Motor neuron (in vitro differentiated cells): ENCODE measurements around the gene PRDM12. TPM values are rescaled to one million over a fixed set of nuclear protein-coding genes. Genes with fewer than 3 reads are reported as not detected.

Source experiments
- ATAC-seq, 8 experiments: fragments of 200-7000 bp; cut with Tn5 transposase; replicated peaks in 6 of 8; 2 replicates each; pipeline ENCODE4 v1.8.0; 2021; ENCODE audit warnings: mild to moderate bottlenecking in 8 of 8, moderate library complexity in 8 of 8
- H3K27ac ChIP-seq, 2 donors: fragments of 250-450 bp; sonication (Bioruptor Pico); 2 replicates each; pipeline ENCODE4 v1.9.0; 2021; ENCODE audit warnings: antibody characterized with exemption in 2 of 2, mild to moderate bottlenecking in 2 of 2, moderate library complexity in 1 of 2
- H3K4me1 ChIP-seq, 2 donors: fragments of 250-450 bp; sonication (Bioruptor Pico); replicated peaks in 1 of 2; 2 replicates each; pipeline ENCODE4 v1.6.1; 2021; ENCODE audit warnings: antibody characterized with exemption in 2 of 2, mild to moderate bottlenecking in 2 of 2, moderate library complexity in 1 of 2
- H3K4me3 ChIP-seq, 5 donors: fragments of 250-450 bp; sonication (Bioruptor Pico); 2 replicates each; pipeline ENCODE4 v1.9.0; 2021; ENCODE audit warnings: antibody characterized with exemption in 5 of 5, mild to moderate bottlenecking in 5 of 5, moderate library complexity in 4 of 5
- WGBS, 10 experiments: fragments of 450-650 bp; shearing (Covaris generic); methylation state at CpG; one replicate each; pipeline ENCODE4 v1.0.0; 2022; 5-methylcytosine and 5-hydroxymethylcytosine counted together
- in situ Hi-C, 9 experiments: fragments of 400-800 bp; cut with MboI; loops; one replicate each; pipeline ENCODE4 v1.15.0; 2021; ENCODE audit warnings: low sequenced_read_pairs in 9 of 9, low pct_unique_long_range_greater_than_20kb in 2 of 9; ENCODE audit not compliant: unreplicated experiment in 9 of 9
- total RNA-seq, 8 experiments: library from RNA; unstranded; fragments of 300-600 nt; gene quantifications; 2 replicates each; pipeline versions ENCODE4 v1.2.3 to v1.2.4, GENCODE V29; 2022

The PRDM12 gene
- total RNA-seq, 8 experiments from 2014 or later = 0.21 to 0.96 (median 0.27) TPM; not detected in 3

DNA sequence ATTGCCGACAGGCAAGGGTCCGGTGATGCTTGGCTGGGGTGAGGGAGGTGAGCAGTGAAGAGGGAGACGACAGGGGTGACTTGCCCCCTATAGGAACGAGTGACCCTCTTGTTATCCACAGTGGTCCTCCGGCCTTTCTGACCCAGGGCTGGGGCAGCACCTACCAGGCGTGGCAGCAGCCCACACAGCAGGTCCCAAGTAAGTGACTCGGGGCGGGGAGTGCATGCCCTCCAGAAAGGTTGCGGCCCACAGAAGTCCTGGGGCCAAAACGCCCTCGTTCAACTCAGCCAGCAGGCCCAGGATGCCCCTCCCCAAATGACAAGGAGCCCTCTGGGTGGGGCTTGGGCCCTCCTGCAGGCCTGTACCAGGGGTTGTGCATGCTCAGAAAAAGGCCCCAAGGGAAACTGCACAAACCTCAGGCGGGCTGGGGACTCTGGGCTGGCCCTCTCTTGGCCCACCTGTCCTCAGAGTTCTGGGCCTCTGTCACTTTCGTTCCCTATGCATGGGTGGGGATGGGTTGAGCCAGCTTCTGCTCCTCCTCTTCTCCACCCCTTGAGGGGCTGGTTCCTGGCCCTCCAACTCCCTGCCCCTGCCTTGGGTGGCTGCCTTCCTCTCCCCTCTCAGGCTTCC, 32.2 kb upstream of the PRDM12 start:
- in situ Hi-C loops = no loop called here
- Histone ChIP-seq H3K4me1 (peaks cover 26 to 28% of the 10 kb centered on the region in 2 donors), H3K27ac (no peak overlapping the region), H3K4me3 (no peak overlapping the region)
- ATAC-seq = no peak
- WGBS, 10 experiments = 60 to 100% (median 100%) methylated on average over 1 to 4 of the region's 13 CpGs; no CpG with 5 or more reads in 7 of the 10 experiments

DNA sequence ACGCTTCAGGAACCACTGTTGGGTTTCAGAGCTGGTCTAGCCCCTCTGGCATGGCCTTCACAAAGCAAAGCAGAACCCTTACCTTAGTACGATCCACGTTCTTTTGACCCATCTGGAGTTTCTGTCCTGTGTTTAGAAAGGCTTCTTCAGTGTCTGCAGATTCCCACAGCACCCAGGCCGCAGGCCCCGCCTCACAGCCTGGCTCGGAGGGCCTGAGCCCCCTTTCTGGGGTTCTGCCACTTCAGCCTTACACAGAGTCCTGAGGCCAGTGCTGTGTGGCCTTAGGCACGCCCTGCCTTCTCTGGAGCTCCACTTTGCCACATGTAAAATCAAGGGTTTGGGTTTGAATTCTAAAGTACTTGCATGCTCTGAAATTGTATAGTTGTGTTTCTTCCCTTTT, 31.6 kb upstream of the PRDM12 start:
- H3K4me1 ChIP-seq = peaks cover 22% of the 10 kb centered on the region in 2 donors
- no peak for ATAC-seq
- no peak overlapping the region for H3K4me3 ChIP-seq
- in situ Hi-C loops = no loop called here
- H3K27ac ChIP-seq = no peak overlapping the region
- 76 to 100% (median 95%) methylated on average over 2 to 4 of the region's 7 CpGs; no CpG with 5 or more reads in 5 of the 10 experiments for WGBS, 10 experiments

DNA sequence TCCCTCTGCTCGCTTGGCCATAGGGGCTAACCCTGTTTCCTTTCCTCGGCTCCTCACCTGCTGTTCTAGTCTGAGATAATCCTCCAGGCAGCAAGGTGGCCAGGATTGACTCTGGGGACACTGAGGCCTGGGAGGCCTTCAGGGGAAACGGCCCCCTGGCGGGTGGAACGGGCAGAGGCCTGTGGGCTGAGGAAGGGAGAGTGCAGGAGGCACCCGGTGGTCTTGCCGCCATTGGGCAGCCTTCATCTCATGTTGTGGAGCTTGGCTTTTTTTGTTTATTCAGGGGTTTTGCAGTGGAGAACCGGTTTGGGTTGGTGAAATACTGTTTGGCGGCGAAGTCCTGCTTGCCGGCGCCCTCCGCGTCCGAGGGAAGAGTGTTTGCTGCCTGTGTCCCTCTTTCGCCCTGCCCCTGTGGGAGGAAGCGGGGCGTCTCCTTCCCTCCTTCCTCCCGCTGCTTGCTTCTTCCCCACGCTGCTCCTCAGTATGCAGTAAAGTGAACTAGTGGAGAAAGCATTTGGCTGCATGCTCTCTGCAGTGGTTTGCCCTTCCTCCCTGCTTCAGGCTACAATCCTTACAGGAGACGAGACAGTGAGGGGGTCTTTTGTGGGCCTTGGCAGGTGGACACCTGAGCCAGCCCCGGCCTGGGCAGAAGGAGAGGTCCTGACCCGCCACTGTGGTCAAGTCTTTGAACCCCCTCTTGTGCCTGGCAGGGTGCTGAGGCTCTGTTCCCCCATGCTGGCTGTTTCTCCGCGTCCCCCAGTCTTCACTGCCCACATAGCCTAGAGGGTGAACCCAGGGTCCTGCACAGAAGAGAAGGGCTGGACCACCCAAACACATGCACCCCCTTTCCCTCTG, 30.8 kb upstream of the PRDM12 start:
- no peak overlapping the region for H3K4me3 ChIP-seq
- 83 to 100% (median 93%) methylated on average over 1 to 17 of the region's 25 CpGs; no CpG with 5 or more reads in 5 of the 10 experiments for WGBS, 10 experiments
- ATAC-seq = no peak
- H3K4me1 ChIP-seq = peaks cover 16 to 21% of the 10 kb centered on the region in 2 donors
- in situ Hi-C loops = no loop called here
- H3K27ac ChIP-seq = no peak overlapping the region

DNA sequence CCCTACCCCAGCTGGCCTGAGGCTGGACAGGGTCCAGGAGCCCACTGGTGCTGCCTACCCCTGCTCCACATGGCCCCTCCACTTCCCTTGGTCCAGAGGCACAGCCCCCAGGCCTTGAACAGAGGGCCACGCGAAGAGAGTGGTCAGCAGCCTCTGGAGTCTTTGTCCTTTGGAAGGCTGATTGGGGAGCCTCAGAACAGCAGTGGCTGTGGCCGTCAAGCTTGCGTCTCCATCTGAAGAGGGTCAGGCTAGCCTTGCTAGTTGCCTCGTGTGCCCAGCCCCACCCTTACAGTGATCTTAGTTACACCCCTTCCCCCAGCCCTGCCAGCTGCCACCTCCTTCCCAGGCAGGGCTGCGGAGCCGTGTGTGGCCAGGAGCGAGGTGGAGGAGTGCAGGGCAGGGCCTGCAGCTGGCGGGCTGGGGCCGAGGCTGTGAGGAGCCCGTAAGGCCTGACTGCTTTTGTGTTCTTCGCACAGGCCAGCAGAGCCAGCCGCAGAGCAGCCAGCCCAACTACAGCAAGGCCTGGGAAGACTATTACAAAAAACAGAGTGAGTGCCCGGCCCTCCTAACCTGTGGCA, 30.1 kb upstream of the PRDM12 start:
- no peak overlapping the region for H3K27ac ChIP-seq
- H3K4me3 ChIP-seq = no peak overlapping the region
- ATAC-seq = peak in 2 of 8 experiments; percentile 27 to 45
- peaks cover 16 to 21% of the 10 kb centered on the region in 2 donors for H3K4me1 ChIP-seq
- WGBS, 10 experiments = 85 to 100% (median 100%) methylated on average over 1 to 4 of the region's 14 CpGs; no CpG with 5 or more reads in 6 of the 10 experiments
- in situ Hi-C loops = no loop called here

DNA sequence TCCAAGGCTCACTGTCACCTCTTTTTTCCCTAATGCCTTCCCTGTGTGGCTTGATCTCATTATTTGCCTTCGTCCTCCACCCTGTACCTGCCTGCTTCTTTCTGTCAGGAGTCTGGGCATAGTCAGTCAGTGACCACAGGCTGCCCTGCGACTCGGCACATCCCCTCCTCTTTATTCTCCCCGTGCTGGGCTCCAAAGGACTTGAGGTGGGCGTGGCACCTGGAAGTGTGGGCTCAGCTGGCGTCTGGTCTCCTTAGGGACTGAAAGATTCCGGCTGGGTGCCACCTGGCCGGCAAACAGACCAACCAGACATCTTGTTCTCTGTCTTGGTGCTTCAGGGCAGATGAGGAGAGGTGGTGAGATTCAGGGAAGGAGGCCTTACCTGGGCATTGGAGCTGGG, 29.6 kb upstream of the PRDM12 start:
- H3K27ac ChIP-seq = no peak overlapping the region
- 60 to 100% (median 95%) methylated on average over 1 to 5 of the region's 8 CpGs; no CpG with 5 or more reads in 6 of the 10 experiments for WGBS, 10 experiments
- in situ Hi-C loops = no loop called here

DNA sequence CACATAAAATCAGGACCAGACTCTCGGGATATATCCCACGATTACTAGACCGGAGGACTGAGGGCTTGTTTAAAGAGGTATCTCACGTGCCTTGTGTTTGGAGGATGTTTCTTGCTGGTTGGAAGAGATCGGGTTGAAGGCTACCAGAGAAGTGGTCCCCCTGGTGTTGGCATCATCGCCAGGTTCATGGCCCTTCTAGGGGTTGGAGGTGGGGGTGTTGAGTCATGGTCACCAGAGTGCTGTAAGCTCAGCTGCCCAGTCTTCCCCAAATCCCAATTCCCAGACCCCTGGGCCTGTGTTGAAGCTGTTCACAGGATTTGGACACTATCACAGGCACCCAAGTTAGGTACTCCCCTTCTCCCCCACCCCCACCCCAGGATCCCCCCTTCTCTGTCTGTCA, 29.1 kb upstream of the PRDM12 start:
- no peak for ATAC-seq
- WGBS, 10 experiments = 100% methylated on average over 1 to 2 of the region's 6 CpGs; no CpG with 5 or more reads in 8 of the 10 experiments
- no peak overlapping the region for H3K4me3 ChIP-seq
- no peak overlapping the region for H3K27ac ChIP-seq
- in situ Hi-C loops = no loop called here
- H3K4me1 ChIP-seq = peaks cover 9 to 16% of the 10 kb centered on the region in 2 donors

More for the DNA sequence above, 29.6 kb upstream of the PRDM12 start:
- no peak for ATAC-seq
- no peak overlapping the region for H3K4me3 ChIP-seq
- peaks cover 12 to 18% of the 10 kb centered on the region in 2 donors for H3K4me1 ChIP-seq

DNA sequence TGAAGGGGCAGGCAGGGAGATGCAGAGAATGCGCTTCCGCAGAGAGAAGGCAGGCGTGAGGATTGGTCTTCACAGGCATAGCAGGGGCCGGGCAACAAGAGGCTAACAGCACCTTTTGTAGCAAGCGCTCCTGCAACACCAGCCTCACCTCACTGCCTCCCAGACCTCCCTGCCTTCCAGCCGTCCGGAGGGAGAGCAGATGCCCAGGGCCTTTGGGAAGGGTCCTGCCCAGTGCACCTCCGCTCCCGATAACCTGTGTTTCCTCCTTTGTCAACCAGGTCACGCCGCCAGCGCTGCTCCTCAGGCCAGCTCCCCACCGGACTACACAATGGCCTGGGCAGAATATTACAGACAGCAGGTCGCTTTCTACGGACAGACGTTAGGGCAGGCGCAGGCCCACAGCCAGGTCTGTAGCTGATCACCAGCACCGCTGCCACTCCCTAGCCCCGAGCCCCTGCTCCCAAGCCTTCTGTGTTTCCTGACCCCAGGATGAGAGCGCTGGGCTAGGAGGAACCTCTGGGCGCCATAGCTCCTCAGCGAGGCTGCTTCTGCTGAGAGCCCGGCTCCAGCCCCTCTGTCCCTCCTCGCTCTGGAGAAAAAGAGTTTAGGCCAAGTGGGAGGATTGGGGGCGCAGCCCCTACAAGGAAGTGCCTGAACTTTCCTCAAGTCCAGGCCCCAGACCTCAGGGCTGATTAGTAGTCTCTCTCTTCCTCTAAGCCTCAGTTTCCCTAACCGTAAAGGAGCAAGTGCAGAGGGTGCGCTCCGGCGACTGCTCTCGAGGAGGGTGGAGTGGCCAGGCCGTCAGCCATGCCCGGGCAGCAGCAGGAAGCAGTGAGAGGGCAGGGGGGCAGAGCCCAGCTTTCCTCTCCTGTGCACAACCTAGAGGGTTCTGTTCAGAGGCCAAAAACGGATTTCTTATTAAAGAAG, 28.4 kb upstream of the PRDM12 start:
- Histone ChIP-seq H3K4me1 (peaks cover 9 to 16% of the 10 kb centered on the region in 2 donors), H3K27ac (no peak overlapping the region), H3K4me3 (no peak overlapping the region)
- WGBS, 10 experiments = 70 to 100% (median 94%) methylated on average over 1 to 18 of the region's 33 CpGs; no CpG with 5 or more reads in 2 of the 10 experiments
- ATAC-seq = no peak
- in situ Hi-C loops = no loop called here

DNA sequence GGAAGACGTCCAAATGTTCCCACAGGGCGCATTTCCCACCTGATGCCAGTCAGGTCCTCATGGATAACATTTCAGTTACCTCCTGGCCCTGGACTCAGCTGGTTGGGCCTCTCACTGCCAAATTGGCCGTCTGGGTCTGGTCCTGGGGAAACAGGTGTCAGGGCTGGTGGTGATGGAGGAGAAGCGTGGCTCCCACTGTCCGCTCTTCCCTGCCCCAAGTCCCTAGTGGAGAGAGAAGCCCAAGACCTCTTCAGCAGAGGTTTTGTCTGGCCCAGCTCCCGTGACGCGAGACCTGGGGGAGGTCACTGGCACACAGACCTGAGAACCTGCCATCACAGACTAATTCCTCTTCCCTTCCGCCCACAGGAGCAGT, 27.8 kb upstream of the PRDM12 start:
- 60 to 100% (median 93%) methylated on average over 1 to 8 of the region's 9 CpGs; no CpG with 5 or more reads in 5 of the 10 experiments for WGBS, 10 experiments
- H3K4me1 ChIP-seq = peaks cover 9 to 16% of the 10 kb centered on the region in 2 donors
- no peak for ATAC-seq
- in situ Hi-C loops = no loop called here
- H3K27ac ChIP-seq = no peak overlapping the region
- H3K4me3 ChIP-seq = no peak overlapping the region

DNA sequence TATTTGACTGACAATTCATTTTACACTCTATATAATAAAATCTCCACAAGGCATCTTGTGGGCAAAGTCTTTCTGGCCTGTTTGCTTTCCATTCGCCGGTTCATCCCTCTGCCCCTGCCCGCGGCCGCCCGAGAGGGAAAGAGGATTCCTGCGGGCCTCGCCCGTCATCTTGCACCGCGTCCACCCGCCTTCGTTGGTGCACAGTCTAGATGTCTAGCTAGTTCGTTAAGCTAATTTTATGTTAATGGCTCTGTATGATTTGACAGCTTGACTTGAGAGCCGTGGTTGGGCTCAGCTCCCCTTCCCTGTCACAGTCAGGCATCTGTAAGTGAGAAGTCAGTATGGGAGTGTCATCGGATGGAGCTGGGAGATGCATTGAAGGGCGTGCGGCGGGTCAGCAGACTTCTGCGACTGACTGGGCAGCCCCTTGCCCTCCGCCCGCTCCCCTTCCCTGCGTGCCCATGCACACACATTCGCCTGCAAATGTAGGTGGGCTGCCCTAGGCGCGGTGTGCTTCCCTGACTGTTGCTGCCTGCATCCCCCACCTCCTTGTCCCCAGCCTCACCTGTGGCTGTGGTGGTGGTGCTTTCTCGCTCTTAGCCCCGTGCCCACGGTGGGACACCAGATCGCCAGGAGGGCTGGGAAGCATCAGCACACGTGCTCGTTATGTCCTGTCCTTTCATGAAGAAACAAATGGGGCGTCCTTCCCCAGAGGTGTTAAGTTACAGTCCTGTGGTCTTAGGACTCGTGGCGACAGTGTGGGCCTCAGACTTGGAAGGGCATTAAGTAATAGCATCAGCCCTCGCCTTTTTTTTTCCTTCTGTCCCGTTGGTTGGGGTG, 25.9 kb upstream of the PRDM12 start:
- peak overlapping the region in 1 of 2 donors; percentile 54 for H3K27ac ChIP-seq
- in situ Hi-C loops = no loop called here
- WGBS, 10 experiments = 76 to 91% (median 84%) methylated on average over 3 to 19 of the region's 37 CpGs; no CpG with 5 or more reads in 2 of the 10 experiments
- no peak overlapping the region for H3K4me3 ChIP-seq
- ATAC-seq = peak in 4 of 8 experiments; percentile 23 to 36 (median 34)
- peaks cover 9 to 16% of the 10 kb centered on the region in 2 donors for H3K4me1 ChIP-seq

DNA sequence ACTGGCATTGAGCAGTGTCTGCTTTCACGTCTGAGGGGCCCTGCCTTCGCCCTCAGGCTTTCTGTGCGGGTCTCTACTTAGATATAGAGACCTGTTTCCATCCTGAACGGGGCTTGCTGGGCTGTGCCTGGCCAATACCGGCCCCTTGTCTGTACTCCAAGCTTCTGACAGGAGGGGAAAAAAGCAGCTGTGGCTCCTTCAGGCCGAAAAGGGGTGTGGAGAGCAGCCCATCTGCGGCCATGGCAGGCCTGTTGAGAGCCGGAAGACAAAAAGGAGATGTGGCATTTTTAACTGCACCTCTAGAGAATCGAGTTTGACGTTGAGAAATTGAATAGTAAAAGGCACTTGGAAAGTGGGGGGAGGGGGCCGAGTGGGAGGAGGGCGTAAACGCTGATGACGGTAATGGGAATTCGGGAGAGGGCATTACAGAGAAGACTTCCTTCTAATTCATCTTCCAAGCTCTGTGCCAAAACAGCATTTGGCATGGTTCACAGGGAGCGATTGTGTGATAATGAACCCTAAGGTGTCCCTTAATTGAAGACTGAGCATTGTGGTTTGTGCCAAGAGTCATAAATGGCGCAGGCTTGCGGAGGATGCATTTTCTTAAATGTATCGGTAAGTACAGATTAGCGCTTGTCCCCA, 25.1 kb upstream of the PRDM12 start:
- peaks cover 9 to 16% of the 10 kb centered on the region in 2 donors for H3K4me1 ChIP-seq
- ATAC-seq = peak in 5 of 8 experiments; percentile 49 to 69 (median 62)
- in situ Hi-C loops = no loop called here
- H3K27ac ChIP-seq = peak overlapping the region in 1 of 2 donors; percentile 54
- no peak overlapping the region for H3K4me3 ChIP-seq
- WGBS, 10 experiments = 22 to 95% (median 55%) methylated on average over 1 to 14 of the region's 20 CpGs; no CpG with 5 or more reads in 1 of the 10 experiments

DNA sequence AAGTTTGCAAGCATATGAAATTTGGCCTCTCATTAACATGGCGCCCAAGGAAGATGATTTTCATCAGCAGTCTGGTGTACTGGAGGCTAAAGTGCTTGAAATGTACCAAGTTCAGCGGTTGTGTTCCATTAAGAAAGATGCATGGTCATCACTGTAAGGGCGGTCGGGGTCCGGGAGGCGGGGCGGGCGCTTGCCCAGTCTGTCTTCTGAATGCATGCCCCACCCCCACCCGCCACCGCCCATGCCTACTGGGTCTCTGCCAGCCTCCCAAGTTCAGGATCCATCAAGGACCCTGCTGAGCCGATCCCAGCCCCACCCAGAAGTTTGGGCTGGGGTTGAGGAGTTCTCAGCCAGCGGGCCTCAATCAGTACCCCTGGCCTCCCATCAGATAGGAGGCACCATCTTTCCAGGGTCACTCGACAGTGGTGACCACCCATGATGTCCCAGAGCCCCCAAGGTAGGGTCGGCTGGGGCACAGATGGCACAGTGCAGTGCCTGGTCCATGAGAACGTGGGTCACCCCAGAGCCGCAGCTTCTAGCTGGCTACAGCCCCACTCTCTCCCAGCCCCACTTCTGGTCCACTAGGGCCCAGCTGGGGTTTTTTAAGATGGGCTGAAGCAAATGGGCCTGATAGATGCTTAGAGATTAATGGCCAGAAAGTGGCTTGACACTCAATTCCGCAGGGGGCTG, 24.4 kb upstream of the PRDM12 start:
- H3K27ac ChIP-seq = no peak overlapping the region
- H3K4me1 ChIP-seq = peaks cover 9 to 16% of the 10 kb centered on the region in 2 donors
- no peak overlapping the region for H3K4me3 ChIP-seq
- in situ Hi-C loops = no loop called here
- 50 to 100% (median 100%) methylated on average over 1 of the region's 17 CpGs; no CpG with 5 or more reads in 6 of the 10 experiments for WGBS, 10 experiments
- peak in 2 of 8 experiments; percentile 23 to 27 for ATAC-seq
